ENCODE measurements around the gene SS18L1.

Gene SS18L1

DNA sequence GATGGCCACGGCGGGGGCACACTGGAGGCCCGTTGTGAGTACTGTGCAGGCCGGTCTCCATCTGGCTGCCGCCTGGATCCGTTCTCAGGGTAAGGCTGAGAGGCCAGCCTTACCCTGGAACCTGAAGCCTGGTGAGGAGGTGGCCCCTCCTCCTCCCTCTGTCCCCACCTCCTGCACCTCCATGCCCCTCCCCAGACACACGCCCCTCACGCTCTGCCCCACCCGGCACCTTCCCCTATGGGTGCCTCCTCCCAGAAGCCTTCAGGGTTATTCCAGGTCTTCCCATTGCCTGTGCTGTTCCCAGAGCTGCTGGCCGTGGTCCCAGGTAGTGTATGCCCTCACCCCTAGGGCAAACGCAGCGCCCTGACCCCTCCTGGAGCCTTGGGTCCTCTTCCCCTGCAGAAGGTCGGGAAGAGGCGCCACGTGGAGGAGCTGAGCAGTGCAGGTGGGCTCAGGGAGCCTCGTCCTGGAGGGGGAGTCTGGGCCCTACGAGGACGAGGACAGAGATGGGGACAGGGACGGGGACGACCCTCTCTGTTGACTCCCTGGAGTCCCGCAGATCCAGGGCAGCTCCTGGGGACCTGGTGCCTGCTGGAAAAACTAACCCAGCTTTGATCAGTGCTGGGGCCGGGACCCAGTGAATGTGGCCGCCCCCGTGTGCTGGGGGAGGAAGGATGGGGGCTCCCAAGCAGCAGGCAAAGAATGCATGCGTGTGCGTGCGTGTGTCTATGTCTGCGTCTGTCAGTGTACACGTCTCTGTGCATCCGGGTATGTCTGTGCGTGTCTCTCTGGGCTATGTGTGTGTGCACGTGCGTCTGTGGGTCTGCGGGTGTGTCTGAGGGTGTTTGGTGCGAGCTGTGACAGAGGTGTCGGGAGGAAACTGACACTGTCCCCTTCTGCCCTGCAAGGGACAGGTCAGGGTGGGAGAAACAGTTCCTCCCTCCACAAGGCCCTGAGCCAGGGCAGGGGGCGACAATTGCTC, 84.7 kb downstream of the SS18L1 start:
- no peak for DNase-seq

- no peak for DNase-seq
Measured at GRCh38 chr20:62228982-62229545, 85.5 kb downstream of the SS18L1 start.

DNA sequence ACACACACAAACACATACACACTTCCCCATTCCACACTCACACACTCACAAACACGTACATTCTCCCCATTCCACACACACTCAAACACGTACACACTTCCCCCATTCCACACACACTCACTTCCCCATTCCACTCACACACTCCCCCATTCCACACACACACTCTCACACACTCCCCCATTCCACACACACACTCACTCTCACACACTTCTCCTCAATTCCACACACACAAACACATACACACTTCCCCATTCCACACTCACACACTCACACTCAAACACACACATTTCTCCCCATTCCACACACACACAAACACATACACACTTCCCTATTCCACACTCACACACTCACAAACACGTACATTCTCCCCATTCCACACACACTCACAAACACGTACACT, 86.1 kb downstream of the SS18L1 start:
- DNase-seq: no peak

DNA sequence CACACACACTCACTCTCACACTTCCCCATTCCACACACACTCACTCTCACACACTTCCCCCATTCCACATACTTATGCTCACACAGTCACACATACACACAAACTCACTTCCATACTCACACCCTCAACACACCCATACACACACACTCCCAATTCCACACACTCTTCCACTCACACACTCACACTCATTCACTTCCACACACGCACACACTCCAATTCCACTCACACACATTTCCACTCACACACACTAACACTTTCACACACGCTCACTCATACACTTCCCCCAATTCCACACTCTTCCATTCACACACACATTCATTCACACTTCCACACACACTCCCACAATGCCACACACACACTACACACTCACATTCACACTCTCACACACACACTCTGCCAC, 86.7 kb downstream of the SS18L1 start:
- DNase-seq: no peak

DNA sequence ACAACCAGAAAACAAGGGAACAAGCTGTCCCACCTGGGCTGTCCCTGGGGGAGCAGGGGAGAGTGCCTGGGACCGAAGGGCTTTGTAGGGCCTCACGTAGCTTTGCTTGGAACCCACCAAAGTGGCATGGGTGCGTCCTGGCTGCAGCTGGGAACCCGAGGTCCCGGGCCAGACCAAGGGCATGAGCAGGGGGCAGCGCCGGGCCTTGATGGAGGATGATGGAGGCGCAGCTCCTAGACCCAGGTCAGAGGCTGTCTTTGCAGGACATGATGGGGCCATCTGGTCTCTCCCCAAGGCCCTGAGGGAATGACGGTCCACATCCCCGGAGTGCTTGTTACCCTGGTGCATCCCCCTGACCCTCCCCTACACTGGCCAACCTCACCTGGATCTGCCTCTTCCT, 87.1 kb downstream of the SS18L1 start:
- no peak for DNase-seq

- no peak for DNase-seq
Measured at GRCh38 chr20:62231292-62231691, 87.7 kb downstream of the SS18L1 start.

Measured in NCI-H2081 (cell line).